Kidney (tissue), 14 donors: ENCODE measurements around the gene RASAL3. TPM values are rescaled to one million over a fixed set of nuclear protein-coding genes. Genes with fewer than 3 reads are reported as not detected.

Experiments used
- DNase-seq, 5 donors: peaks; one replicate each; pipeline ENCODE4 v3.0.0-alpha.2; 2013 to 2020
- FAIRE-seq: peaks from 2 replicates; lab custom pipeline; 2012; peaks lifted over from hg19 to GRCh38; lab: Jason Lieb, UNC
- H3K27ac ChIP-seq, 2 donors: one replicate each; pipeline ENCODE4 v1.7.0; 2013; ENCODE audit warnings: low read depth in 2 of 2, low read length in 2 of 2, inconsistent platforms in 1 of 2
- H3K27me3 ChIP-seq: one replicate; pipeline ENCODE4 v1.7.1; 2013; ENCODE audit warnings: low read length, inconsistent platforms; ENCODE audit not compliant: control insufficient read depth, insufficient read depth
- H3K36me3 ChIP-seq, 3 donors: one replicate each; pipeline versions ENCODE4 v1.7.0 to v1.7.1; 2013; ENCODE audit warnings: low read length in 3 of 3, control low read depth in 1 of 3, inconsistent platforms in 1 of 3; ENCODE audit not compliant: insufficient read depth in 3 of 3, control insufficient read depth in 2 of 3
- H3K4me1 ChIP-seq, 3 donors: one replicate each; pipeline versions ENCODE4 v1.7.0 to v1.7.1; 2013; ENCODE audit warnings: low read length in 3 of 3, inconsistent platforms in 1 of 3, low read depth in 1 of 3; ENCODE audit not compliant: control insufficient read depth in 2 of 3, insufficient read depth in 2 of 3
- H3K4me3 ChIP-seq, 3 donors: one replicate each; pipeline versions ENCODE4 v1.7.0 to v1.8.1; 2013; ENCODE audit warnings: low read length in 3 of 3, control low read depth in 1 of 3, inconsistent platforms in 1 of 3
- H3K9ac ChIP-seq, 3 donors: one replicate each; pipeline versions ENCODE4 v1.7.0 to v1.7.1; 2013; ENCODE audit warnings: low read length in 3 of 3, control low read depth in 1 of 3, inconsistent platforms in 1 of 3
- H3K9me3 ChIP-seq, 3 donors: one replicate each; pipeline versions ENCODE4 v1.7.0 to v1.7.1; 2013; ENCODE audit warnings: low read length in 3 of 3, control low read depth in 1 of 3, inconsistent platforms in 1 of 3; ENCODE audit not compliant: control insufficient read depth in 2 of 3, insufficient read depth in 1 of 3
- CTCF ChIP-seq: IDR thresholded peaks from 3 replicates; pipeline ENCODE4 v1.5.1; 2012; ENCODE audit warnings: mild to moderate bottlenecking, moderate library complexity, borderline replicate concordance; ENCODE audit not compliant: insufficient read depth; ENCODE audit errors: extremely low read depth
- intact Hi-C: fragments of 100-400 bp; cut with DNase I; formaldehyde crosslinking; loops from one replicate; pipeline ENCODE4 v1.11.1; 2022
- polyA plus RNA-seq: library from polyadenylated mRNA; stranded (reverse); fragments of 350-450 nt; fragmentation: Illumina TruSeq; extraction: RNeasy Lipid Tissue Mini Kit (QIAGEN cat#74804); gene quantifications from one replicate; pipeline ENCODE4 v1.2.3, GENCODE V29; 2014; ENCODE audit warnings: low read depth, low replicate concordance; ENCODE audit not compliant: insufficient read depth
- total RNA-seq: library from RNA; stranded (reverse); fragmentation: NEBNext Ultra II Directional; extraction: Animal tissue kit (Norgen Biotek cat#: 25700); gene quantifications from one replicate; pipeline ENCODE4 v1.2.1, GENCODE V29; 2021
- donor health status: control.
- donor health status: control.
- donor health status: control.
- donor health status: control.
- donor health status: control.
- donor health status: DM: yes; HTN: yes; CAD: no.
- donor health status: Normal renal cell carcinoma (clear cell type).

Gene RASAL3
- total and polyA plus RNA-seq, 2 donors from 2014 or later: 1.5 to 12.1 TPM

DNA sequence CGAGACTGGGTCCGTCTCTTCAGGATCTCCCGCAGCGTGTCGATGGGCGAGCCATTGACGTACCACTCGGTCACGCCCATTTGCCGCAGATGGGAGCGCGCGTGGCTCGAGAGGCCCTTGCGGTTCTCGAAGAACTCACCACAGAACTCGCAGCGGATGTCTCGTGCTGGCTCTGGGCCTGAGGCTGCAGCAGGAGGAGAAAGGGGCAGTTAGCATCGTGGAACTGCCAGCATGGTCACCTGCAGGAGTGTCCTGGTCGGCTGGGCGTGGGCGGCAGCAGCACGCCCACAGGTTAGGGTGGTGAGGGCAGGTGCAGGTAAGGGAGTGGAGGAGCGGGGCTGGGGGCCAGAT, 37.0 kb downstream of the RASAL3 start:
- Histone ChIP-seq H3K36me3 (peaks cover 5 to 15% (median 11%) of the 10 kb centered on the region in 3 donors), H3K4me3 (no peak overlapping the region), H3K27me3 (no peaks in the 10 kb centered on the region), H3K4me1 (peaks cover 0 to 12% (median 5%) of the 10 kb centered on the region in 3 donors), H3K27ac (no peak overlapping the region), H3K9me3 (no peaks in the 10 kb centered on the region), H3K9ac (no peak overlapping the region)
- TF ChIP-seq CTCF: no peak
- DNase-seq (no peak), FAIRE-seq (no peak)
- intact Hi-C loops: no loop called here

DNA sequence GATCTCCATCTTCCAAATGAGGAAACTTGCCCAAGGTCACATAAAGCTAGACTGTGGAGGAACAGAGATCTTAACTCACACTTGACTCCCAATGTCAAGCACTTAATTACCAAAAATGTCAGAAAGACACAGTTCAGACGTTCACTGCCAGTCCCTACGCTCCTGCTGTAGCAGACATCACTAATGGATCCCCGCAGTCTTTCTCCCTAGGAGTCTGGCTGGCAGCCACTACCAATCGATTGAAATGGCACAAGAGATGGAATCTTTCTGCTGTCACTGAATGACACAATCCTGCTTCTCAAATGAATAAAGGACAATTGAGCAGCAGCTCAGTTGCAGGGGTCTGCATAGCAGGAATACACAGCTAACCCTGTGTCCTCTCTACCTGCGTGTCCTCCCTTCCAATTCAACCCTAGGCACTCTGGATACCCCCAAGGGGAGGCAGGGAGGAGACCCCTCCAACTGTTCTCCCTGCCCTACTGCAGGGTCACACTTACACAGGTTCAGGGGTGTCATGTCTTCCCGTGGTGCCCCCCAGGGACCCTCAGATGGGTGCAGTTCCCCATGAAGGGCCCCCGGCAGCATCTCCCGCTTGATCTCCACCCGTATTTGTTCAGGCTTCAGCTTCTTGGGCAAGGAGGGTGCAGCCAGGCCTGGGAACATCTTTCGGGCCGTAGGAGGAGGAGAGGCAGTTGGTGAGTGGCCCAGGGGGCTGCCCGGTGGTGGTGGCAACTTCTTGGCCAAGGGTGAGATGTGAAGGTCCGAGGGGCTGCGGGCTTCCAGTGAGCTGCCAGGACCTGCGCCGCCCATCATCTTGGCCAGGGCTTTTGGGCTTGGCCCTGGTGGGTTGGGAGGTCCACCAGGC, 37.6 kb downstream of the RASAL3 start:
- H3K27ac ChIP-seq: no peak overlapping the region
- no peak for TF ChIP-seq CTCF
- H3K4me3 ChIP-seq: no peak overlapping the region
- no peak for FAIRE-seq
- H3K4me1 ChIP-seq: peaks cover 0 to 12% (median 3%) of the 10 kb centered on the region in 3 donors
- no peak for DNase-seq
- no peaks in the 10 kb centered on the region for H3K9me3 ChIP-seq
- H3K27me3 ChIP-seq: no peaks in the 10 kb centered on the region
- peaks cover 5 to 15% (median 11%) of the 10 kb centered on the region in 3 donors for H3K36me3 ChIP-seq
- intact Hi-C loops: no loop called here
- H3K9ac ChIP-seq: no peak overlapping the region

- Histone ChIP-seq H3K27me3 (no peaks in the 10 kb centered on the region), H3K9me3 (no peaks in the 10 kb centered on the region), H3K4me3 (no peak overlapping the region), H3K36me3 (peaks cover 5 to 15% (median 11%) of the 10 kb centered on the region in 3 donors), H3K27ac (no peak overlapping the region), H3K4me1 (no peaks in the 10 kb centered on the region), H3K9ac (no peak overlapping the region)
- intact Hi-C loops: no loop called here
- FAIRE-seq (no peak), DNase-seq (no peak)
- TF ChIP-seq CTCF: no peak
These were observed 38.9 kb downstream of the RASAL3 start for GRCh38 chr19:15425321-15425950.
